ENCODE results near the gene TDO2.

GRCh38 chr4:155883895-155884294 lies 19.6 kb upstream of the TDO2 start:
- TF ChIP-seq CTCF (IDR thresholded peaks at IDR 0.05): no peak
- no peak for TF ChIP-seq POLR2A (IDR thresholded peaks at IDR 0.05)
